GM18502 (cell line): ENCODE results near the gene MYOCD.

Experiments
- ATAC-seq: cut with Tn5 transposase; IDR thresholded peaks from one replicate; pipeline ENCODE4 v1.9.1; 2021; ENCODE audit warnings: mild to moderate bottlenecking; ENCODE audit not compliant: unreplicated experiment, poor library complexity

MYOCD gene

GRCh38 chr17:12640364-12640763 is 25.3 kb upstream of the MYOCD start:
- no peak for ATAC-seq

- no peak for ATAC-seq
Observed at GRCh38 chr17:12641084-12641483, 24.6 kb upstream of the MYOCD start.

- no peak for ATAC-seq
Observed at GRCh38 chr17:12642034-12642433, 23.7 kb upstream of the MYOCD start.

- ATAC-seq: no peak
Observed at GRCh38 chr17:12643822-12644221, 21.9 kb upstream of the MYOCD start.

GRCh38 chr17:12644623-12645022 is 21.1 kb upstream of the MYOCD start:
- ATAC-seq: no peak

- ATAC-seq: no peak
Observed at GRCh38 chr17:12646761-12647422, 18.8 kb upstream of the MYOCD start.

GRCh38 chr17:12648498-12648897 is 17.2 kb upstream of the MYOCD start:
- ATAC-seq: no peak

GRCh38 chr17:12655936-12656335 is 9.8 kb upstream of the MYOCD start:
- no peak for ATAC-seq

GRCh38 chr17:12656354-12656753 is 9.3 kb upstream of the MYOCD start:
- ATAC-seq: no peak

- no peak for ATAC-seq
Observed at GRCh38 chr17:12659500-12659899, 6.2 kb upstream of the MYOCD start.

- no peak for ATAC-seq
Observed at GRCh38 chr17:12664252-12664651, 1.4 kb upstream of the MYOCD start.

- no peak for ATAC-seq
Observed at GRCh38 chr17:12664894-12665262, 812 bp upstream of the MYOCD start.

GRCh38 chr17:12666718-12667117 is 1.0 kb downstream of the MYOCD start:
- no peak for ATAC-seq

- no peak for ATAC-seq
Observed at GRCh38 chr17:12667299-12667958, 1.7 kb downstream of the MYOCD start.

GRCh38 chr17:12671906-12672305 is 6.2 kb downstream of the MYOCD start:
- ATAC-seq: no peak

- ATAC-seq: no peak
Observed at GRCh38 chr17:12672947-12673346, 7.3 kb downstream of the MYOCD start.

GRCh38 chr17:12673788-12674187 is 8.1 kb downstream of the MYOCD start:
- ATAC-seq: no peak

GRCh38 chr17:12680407-12680897 is 14.8 kb downstream of the MYOCD start:
- ATAC-seq: no peak

GRCh38 chr17:12680993-12681392 is 15.3 kb downstream of the MYOCD start:
- ATAC-seq: no peak

- ATAC-seq: no peak
Observed at GRCh38 chr17:12683299-12683698, 17.6 kb downstream of the MYOCD start.

GRCh38 chr17:12686486-12686885 is 20.8 kb downstream of the MYOCD start:
- no peak for ATAC-seq

- no peak for ATAC-seq
Observed at GRCh38 chr17:12688382-12688781, 22.7 kb downstream of the MYOCD start.
